ENCODE measurements around the gene MOK.

Gene MOK

GRCh38 chr14:102230481-102231210 lies 74.3 kb downstream of the MOK start:
- TF ChIP-seq CTCF (IDR thresholded peaks at IDR 0.05; ENCODE audit: low read depth, low read length, missing control alignments) = no peak
- no peak overlapping the region for H3K4me3 ChIP-seq (ENCODE audit: low read depth, low read length)
- DNase-seq (ENCODE audit: low read depth) = no peak

GRCh38 chr14:102229739-102230092 lies 75.2 kb downstream of the MOK start:
- H3K4me3 ChIP-seq (ENCODE audit: low read depth, low read length) = no peak overlapping the region
- TF ChIP-seq CTCF (IDR thresholded peaks at IDR 0.05; ENCODE audit: low read depth, low read length, missing control alignments) = no peak
- no peak for DNase-seq (ENCODE audit: low read depth)

GRCh38 chr14:102229071-102229738 lies 75.8 kb downstream of the MOK start:
- no peak overlapping the region for H3K4me3 ChIP-seq (ENCODE audit: low read depth, low read length)
- DNase-seq (ENCODE audit: low read depth) = no peak
- TF ChIP-seq CTCF (IDR thresholded peaks at IDR 0.05; ENCODE audit: low read depth, low read length, missing control alignments) = no peak

- DNase-seq (ENCODE audit: low read depth) = no peak
Measured at GRCh38 chr14:102227184-102227964, 77.6 kb downstream of the MOK start.

GRCh38 chr14:102226356-102227125 lies 78.4 kb downstream of the MOK start:
- no peak overlapping the region for H3K4me3 ChIP-seq (ENCODE audit: low read depth, low read length)
- no peak for TF ChIP-seq CTCF (IDR thresholded peaks at IDR 0.05; ENCODE audit: low read depth, low read length, missing control alignments)
- no peak for DNase-seq (ENCODE audit: low read depth)

More at GRCh38 chr14:102227184-102227964, 77.6 kb downstream of the MOK start:
- no peak overlapping the region for H3K4me3 ChIP-seq (ENCODE audit: low read depth, low read length)
- no peak for TF ChIP-seq CTCF (IDR thresholded peaks at IDR 0.05; ENCODE audit: low read depth, low read length, missing control alignments)

- TF ChIP-seq CTCF (IDR thresholded peaks at IDR 0.05; ENCODE audit: low read depth, low read length, missing control alignments) = no peak
- no peak overlapping the region for H3K4me3 ChIP-seq (ENCODE audit: low read depth, low read length)
- no peak for DNase-seq (ENCODE audit: low read depth)
Measured at GRCh38 chr14:102225936-102226335, 79.0 kb downstream of the MOK start.
